Measurements from ENCODE around the gene CPNE5. TPM values are rescaled to one million over a fixed set of nuclear protein-coding genes. Genes with fewer than 3 reads are reported as not detected.
"Not testable (repeated sequence)": the region's sequence is repeated elsewhere in the genome, so short reads cannot be mapped to it uniquely, and the experiment has no call there.

Gene CPNE5
- total RNA-seq, 1 experiment from 2014 or later, result not detected

GRCh38 chr6:36704961-36705577, 134.2 kb downstream of the CPNE5 start:
- DNase-seq (ENCODE audit: low read depth), result not testable (repeated sequence)

DNA sequence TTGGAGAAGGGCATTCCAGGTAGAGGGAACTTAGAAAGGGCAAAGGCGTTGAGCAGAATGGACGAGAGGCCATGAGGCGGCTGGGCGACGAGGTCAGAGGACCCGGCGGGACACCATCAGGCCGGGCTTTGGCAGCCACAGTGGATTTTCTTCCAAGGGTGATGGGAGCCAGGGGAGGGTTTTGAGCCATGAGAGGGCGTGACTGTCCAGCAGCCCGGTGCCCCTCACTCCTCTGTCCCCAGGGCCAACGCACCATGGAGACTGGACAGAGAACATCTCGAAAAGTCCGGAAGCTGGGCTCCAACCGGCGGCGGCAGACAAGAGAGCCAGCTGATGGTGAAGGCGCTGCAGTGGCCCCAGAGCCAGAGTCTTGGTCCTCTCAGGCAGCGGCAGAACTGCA, 135.3 kb downstream of the CPNE5 start:
- no peak for DNase-seq (ENCODE audit: low read depth)

DNA sequence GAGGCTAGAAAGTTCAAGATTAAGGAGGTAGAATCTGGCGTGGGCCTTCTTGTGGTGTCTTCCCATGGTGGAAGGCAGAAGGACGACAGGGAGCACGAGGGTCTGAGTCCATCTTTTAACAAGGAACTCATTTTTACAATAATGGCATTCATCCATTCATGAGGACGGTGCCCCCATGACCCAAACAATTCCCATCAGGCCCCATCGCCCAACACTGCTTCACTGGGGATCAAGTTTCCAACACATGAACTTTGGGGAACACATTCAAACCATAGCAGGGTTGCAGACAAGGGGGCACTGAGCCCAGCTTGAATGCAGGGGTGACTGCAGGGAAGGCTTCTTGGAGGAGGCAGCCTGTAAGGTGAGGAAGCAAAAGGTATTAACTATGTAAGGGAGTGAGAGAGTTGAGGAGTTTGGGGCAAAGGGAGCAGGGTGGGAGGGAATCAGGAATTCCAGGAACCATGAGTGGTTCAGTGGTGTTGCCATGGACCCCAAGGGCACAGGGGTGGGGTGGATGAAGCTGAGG, 136.1 kb downstream of the CPNE5 start:
- no peak for DNase-seq (ENCODE audit: low read depth)

DNA sequence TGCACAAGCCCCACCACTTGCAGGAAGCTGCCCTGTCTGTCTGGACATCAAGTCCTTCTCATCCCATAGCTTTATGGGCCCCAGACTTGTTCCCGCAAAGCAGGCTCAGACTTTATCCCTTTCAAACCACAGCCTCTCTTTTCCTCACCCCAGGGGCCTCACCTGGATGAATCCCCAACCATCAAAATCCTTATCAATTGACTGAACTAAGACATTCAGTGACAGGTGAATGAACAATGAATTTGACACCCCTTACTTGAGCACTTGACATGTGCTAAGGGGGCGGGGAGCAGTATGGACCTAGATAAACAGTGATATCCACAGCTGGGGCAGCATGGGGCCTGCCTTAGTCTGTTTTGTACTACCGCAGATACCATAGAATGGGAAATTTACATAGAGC, 136.6 kb downstream of the CPNE5 start:
- DNase-seq (ENCODE audit: low read depth), result no peak

- peak; percentile 78 for DNase-seq (ENCODE audit: low read depth)
Observed at GRCh38 chr6:36701401-36701991, 137.7 kb downstream of the CPNE5 start.

GRCh38 chr6:36700831-36701230, 138.4 kb downstream of the CPNE5 start:
- no peak for DNase-seq (ENCODE audit: low read depth)

- no peak for DNase-seq (ENCODE audit: low read depth)
Observed at GRCh38 chr6:36700071-36700812, 139.0 kb downstream of the CPNE5 start.

- no peak for DNase-seq (ENCODE audit: low read depth)
Observed at GRCh38 chr6:36699348-36699747, 139.9 kb downstream of the CPNE5 start.

- DNase-seq (ENCODE audit: low read depth), result no peak
Observed at GRCh38 chr6:36698871-36699271, 140.4 kb downstream of the CPNE5 start.

DNA sequence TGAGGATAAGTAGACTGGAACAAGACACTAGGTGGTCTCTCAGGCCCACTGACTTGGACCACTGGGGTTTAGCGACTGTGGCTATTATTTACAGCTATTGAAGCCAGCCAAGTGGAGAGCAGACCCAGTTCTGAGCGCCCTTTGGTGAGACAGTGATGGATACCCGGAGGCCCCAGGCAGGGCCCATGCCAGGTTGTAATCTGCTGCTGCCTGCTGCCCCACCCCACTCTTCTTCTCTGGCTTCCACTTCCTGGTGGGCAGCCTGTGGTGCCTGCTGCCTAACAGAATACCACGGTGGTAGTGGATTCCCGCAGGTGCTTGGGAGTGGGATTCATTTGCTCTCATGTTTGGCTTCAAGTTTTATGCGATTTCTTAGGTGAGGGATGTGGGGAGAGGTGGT, 141.0 kb downstream of the CPNE5 start:
- DNase-seq (ENCODE audit: low read depth), result no peak

DNA sequence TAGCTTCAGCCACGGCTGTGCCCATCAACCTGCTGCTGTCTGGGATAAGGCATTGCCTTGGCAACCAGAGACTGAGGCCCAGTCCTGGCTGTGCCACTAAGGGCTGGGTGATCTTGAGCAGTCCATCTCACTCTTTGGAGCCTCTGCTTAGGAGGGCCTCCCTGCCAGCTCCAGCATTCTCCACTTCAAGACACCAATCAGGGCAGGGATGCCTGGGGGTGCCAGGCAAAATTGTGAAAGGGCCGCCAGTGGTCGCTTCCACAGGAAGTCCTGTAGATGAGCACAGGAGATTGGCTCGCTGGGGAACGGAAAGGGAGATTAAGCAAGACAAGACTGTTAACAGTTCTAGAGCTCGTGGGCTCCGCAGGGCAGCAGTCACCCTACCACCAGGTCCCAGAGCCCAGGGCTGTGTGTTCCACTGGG, 141.8 kb downstream of the CPNE5 start, which contains the start of gene RAB44:
Gene RAB44, plus strand, starts transcription at position 346 of the 423 bp plus-strand sequence. CDS start 6,410 bp downstream, outside the sequence.
- DNase-seq (ENCODE audit: low read depth), result no peak

GRCh38 chr6:36695414-36695813, 143.8 kb downstream of the CPNE5 start:
- no peak for DNase-seq (ENCODE audit: low read depth)

GRCh38 chr6:36694616-36695015, 144.6 kb downstream of the CPNE5 start:
- DNase-seq (ENCODE audit: low read depth), result no peak

DNA sequence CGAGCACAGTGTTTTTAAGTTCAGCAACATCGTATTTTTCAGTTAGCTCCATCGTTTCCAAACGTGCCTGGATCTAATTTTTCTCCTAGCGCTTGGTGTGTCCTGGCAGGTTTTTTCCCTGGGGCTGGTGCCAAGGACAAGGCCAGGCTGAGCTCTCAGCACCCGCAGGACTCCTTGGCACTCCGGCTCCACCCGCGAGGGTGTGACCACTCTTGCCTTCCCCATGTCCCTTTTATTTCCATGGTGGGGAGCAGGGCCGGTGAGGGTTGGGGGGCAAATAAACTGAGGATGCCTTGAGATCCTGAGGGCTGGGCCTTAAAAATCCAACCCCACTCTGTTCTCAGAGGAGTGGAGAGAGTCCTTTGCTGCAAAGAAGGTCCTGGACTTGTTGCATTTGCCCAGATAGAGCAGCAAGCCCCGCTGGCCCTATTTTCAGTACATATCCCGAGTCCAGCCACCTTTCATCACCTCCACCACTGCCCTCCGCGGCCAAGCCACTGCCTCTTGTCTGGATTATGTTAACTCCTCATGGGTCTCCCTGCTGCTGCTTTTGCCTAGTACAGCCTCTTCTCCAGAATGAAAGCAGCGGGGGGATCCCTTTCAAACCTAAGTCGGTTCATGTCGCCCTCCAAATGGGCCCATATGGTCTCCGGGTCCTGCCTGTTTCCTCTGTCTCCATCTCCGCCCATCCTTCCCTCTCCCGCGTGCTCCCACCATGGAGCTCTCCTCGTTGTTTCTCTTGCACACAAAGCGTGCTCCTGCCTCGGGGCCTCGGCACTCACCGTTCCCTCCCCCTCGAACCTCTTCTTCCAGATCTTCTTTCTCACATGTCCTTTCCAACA, 146.2 kb downstream of the CPNE5 start:
- DNase-seq (ENCODE audit: low read depth), result no peak

- no peak for DNase-seq (ENCODE audit: low read depth)
Observed at GRCh38 chr6:36692220-36692619, 147.0 kb downstream of the CPNE5 start.

- no peak for DNase-seq (ENCODE audit: low read depth)
Observed at GRCh38 chr6:36691612-36692011, 147.6 kb downstream of the CPNE5 start.

DNA sequence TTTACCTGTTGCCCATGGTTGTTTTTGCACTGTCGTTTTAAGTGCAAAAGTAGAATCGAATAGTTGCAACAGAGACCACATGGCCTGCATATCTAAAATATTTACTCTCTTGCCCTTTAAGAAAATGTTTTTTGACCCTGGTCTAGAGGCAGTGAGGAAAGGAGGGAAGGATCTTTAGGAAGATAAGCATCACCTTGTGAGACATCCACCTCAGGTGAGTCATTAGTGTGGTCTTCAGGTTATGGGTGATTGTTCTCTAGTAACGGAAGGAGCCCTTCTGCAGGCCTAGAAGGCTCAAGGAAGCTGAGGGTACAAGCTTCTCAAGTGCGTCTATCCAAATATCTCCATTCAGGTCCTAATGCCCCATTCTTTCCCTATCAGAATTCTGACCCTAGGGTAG, 148.2 kb downstream of the CPNE5 start:
- DNase-seq (ENCODE audit: low read depth), result no peak
